Calu3 (cell line): ENCODE measurements around the gene PRRC2C. TPM values are rescaled to one million over a fixed set of nuclear protein-coding genes. Genes with fewer than 3 reads are reported as not detected.
"Not testable (repeated sequence)": the region's sequence is repeated elsewhere in the genome, so short reads cannot be mapped to it uniquely, and the experiment has no call there.

Experiments used
- BruUV-seq: library from RNA; stranded (reverse); fragments of 400-500 nt; replicated peaks from 2 replicates; lab custom pipeline; 2021; lab: Mats Ljungman, UMichigan
- CTCF ChIA-PET: fragments of 300-600 bp; sonication (Branson Sonifier 250); formaldehyde crosslinking; loops from one replicate; lab custom pipeline; 2022; ENCODE audit warnings: antibody characterized with exemption; lab: Charles Lee
- DNase-seq: peaks from one replicate; pipeline ENCODE4 v3.0.0; 2022
- H3K27ac Mint-ChIP-seq: one replicate; pipeline ENCODE4 v1.8.0; 2022; ENCODE audit warnings: mixed read lengths; ENCODE audit not compliant: unreplicated experiment
- H3K27me3 Mint-ChIP-seq: one replicate; pipeline ENCODE4 v1.8.0; 2022; ENCODE audit warnings: mixed read lengths; ENCODE audit not compliant: unreplicated experiment
- H3K36me3 Mint-ChIP-seq: one replicate; pipeline ENCODE4 v1.8.0; 2022; ENCODE audit warnings: mild to moderate bottlenecking, moderate library complexity, mixed read lengths; ENCODE audit not compliant: insufficient read depth, unreplicated experiment
- H3K4me1 Mint-ChIP-seq: one replicate; pipeline ENCODE4 v1.8.0; 2022; ENCODE audit warnings: mild to moderate bottlenecking, low read depth, mixed read lengths; ENCODE audit not compliant: unreplicated experiment
- H3K4me3 Mint-ChIP-seq: one replicate; pipeline ENCODE4 v1.8.0; 2022; ENCODE audit warnings: mild to moderate bottlenecking, low read depth, moderate library complexity, mixed read lengths; ENCODE audit not compliant: unreplicated experiment
- H3K9me3 Mint-ChIP-seq: one replicate; pipeline ENCODE4 v1.8.0; 2022; ENCODE audit warnings: low read depth, mixed read lengths; ENCODE audit not compliant: unreplicated experiment
- CTCF ChIP-seq: fragments of 200-600 bp; IDR thresholded peaks from one replicate; pipeline ENCODE4 v1.8.0; 2022; ENCODE audit warnings: antibody characterized with exemption; ENCODE audit not compliant: unreplicated experiment
- intact Hi-C: fragments of 100-400 bp; cut with micrococcal nuclease; formaldehyde crosslinking; loops from one replicate; pipeline ENCODE4 v1.10.0; 2022; ENCODE audit not compliant: unreplicated experiment
- total RNA-seq: library from RNA; stranded (reverse); gene quantifications from 2 replicates; pipeline ENCODE4 v1.2.3, GENCODE V29; 2022

PRRC2C gene
- total RNA-seq, 1 experiment from 2014 or later = 238 TPM

- H3K4me3 Mint-ChIP-seq = no peak overlapping the region
- no peaks in the 10 kb centered on the region for H3K9me3 Mint-ChIP-seq
- no peaks in the 10 kb centered on the region for H3K27me3 Mint-ChIP-seq
- DNase-seq = no peak
- CTCF ChIA-PET = no interaction called here
- TF ChIP-seq CTCF = no peak
- BruUV-seq = no TSS peak
- intact Hi-C loops = no loop called here
- H3K27ac Mint-ChIP-seq = no peak overlapping the region
- H3K36me3 Mint-ChIP-seq = peaks cover 82% of the 10 kb centered on the region
- no peaks in the 10 kb centered on the region for H3K4me1 Mint-ChIP-seq
Observed at GRCh38 chr1:171545523-171545922, 60.2 kb downstream of the PRRC2C start.

- Mint-ChIP-seq H3K9me3 (peaks cover under 1% of the 10 kb centered on the region), H3K27ac (no peak overlapping the region), H3K36me3 (peaks cover 80% of the 10 kb centered on the region), H3K27me3 (no peaks in the 10 kb centered on the region), H3K4me3 (no peak overlapping the region), H3K4me1 (peaks cover 19% of the 10 kb centered on the region)
- DNase-seq = no peak
- no peak for TF ChIP-seq CTCF
- intact Hi-C loops = no loop called here
- CTCF ChIA-PET = no interaction called here
- BruUV-seq = no TSS peak
Observed at GRCh38 chr1:171550050-171550449, 64.7 kb downstream of the PRRC2C start.

GRCh38 chr1:171550598-171551100 lies 65.3 kb downstream of the PRRC2C start:
- H3K27me3 Mint-ChIP-seq, H3K27ac Mint-ChIP-seq, intact Hi-C loops, BruUV-seq, DNase-seq, H3K9me3 Mint-ChIP-seq, CTCF ChIA-PET, H3K4me3 Mint-ChIP-seq: not testable (repeated sequence)
- peaks cover 19% of the 10 kb centered on the region for H3K4me1 Mint-ChIP-seq
- peaks cover 78% of the 10 kb centered on the region for H3K36me3 Mint-ChIP-seq

GRCh38 chr1:171553960-171554359 lies 68.6 kb downstream of the PRRC2C start:
- H3K27ac Mint-ChIP-seq, intact Hi-C loops, H3K27me3 Mint-ChIP-seq, CTCF ChIA-PET, BruUV-seq, H3K4me3 Mint-ChIP-seq, DNase-seq, H3K9me3 Mint-ChIP-seq: not testable (repeated sequence)
- Mint-ChIP-seq H3K36me3 (peaks cover 82% of the 10 kb centered on the region), H3K4me1 (peaks cover 19% of the 10 kb centered on the region)

GRCh38 chr1:171563675-171564074 lies 78.3 kb downstream of the PRRC2C start:
- no TSS peak for BruUV-seq
- no peak for TF ChIP-seq CTCF
- no peak overlapping the region for H3K27ac Mint-ChIP-seq
- intact Hi-C loops = no loop called here
- CTCF ChIA-PET = no interaction called here
- H3K4me3 Mint-ChIP-seq = no peak overlapping the region
- no peaks in the 10 kb centered on the region for H3K9me3 Mint-ChIP-seq
- H3K27me3 Mint-ChIP-seq = no peaks in the 10 kb centered on the region
- no peak for DNase-seq
- H3K36me3 Mint-ChIP-seq = peaks cover 33% of the 10 kb centered on the region
- no peaks in the 10 kb centered on the region for H3K4me1 Mint-ChIP-seq
